Fibroblast of lung (primary cell): ENCODE results near the gene DIPK1B. TPM values are rescaled to one million over a fixed set of nuclear protein-coding genes. Genes with fewer than 3 reads are reported as not detected.

Experiments used
- DNase-seq, 2 donors: peaks; one replicate each; pipeline versions ENCODE4 v3.0.0 to v3.0.0-alpha.2; 2010; ENCODE audit warnings: low read depth in 2 of 2
- H2AFZ ChIP-seq: 2 replicates; pipeline ENCODE4 v1.5.1; 2012; ENCODE audit warnings: low read length, control low read depth, inconsistent platforms
- H3K27ac ChIP-seq: 2 replicates; pipeline ENCODE4 v1.5.1; 2011; ENCODE audit warnings: low read length, control low read depth; ENCODE audit not compliant: insufficient read depth
- H3K27me3 ChIP-seq: 2 replicates; pipeline ENCODE4 v1.5.1; 2011; ENCODE audit warnings: mild to moderate bottlenecking, low read length; ENCODE audit not compliant: control insufficient read depth, insufficient read depth
- H3K36me3 ChIP-seq: 2 replicates; pipeline ENCODE4 v1.5.1; 2011; ENCODE audit warnings: low read length; ENCODE audit not compliant: control insufficient read depth, insufficient read depth
- H3K4me1 ChIP-seq: 2 replicates; pipeline ENCODE4 v1.5.1; 2011; ENCODE audit warnings: low read length; ENCODE audit not compliant: control insufficient read depth, insufficient read depth; ENCODE audit errors: extremely low read depth
- H3K4me2 ChIP-seq: 2 replicates; pipeline ENCODE4 v1.5.1; 2011; ENCODE audit warnings: low read length, control low read depth; ENCODE audit not compliant: insufficient read depth; ENCODE audit errors: extremely low read depth
- H3K4me3 ChIP-seq, 4 experiments: fragments of 200-600 bp in 1 of 4; sonication (generic) in 1 of 4; replicated peaks in 1 of 4; 2 replicates each; pipeline ENCODE4 v1.5.1; 2011 to 2016; ENCODE audit warnings: low read length in 4 of 4, low read depth in 3 of 4, mild to moderate bottlenecking in 3 of 4, control low read depth in 2 of 4, inconsistent platforms in 1 of 4, mixed read lengths in 1 of 4; ENCODE audit not compliant: insufficient read depth in 1 of 4; ENCODE audit errors: control extremely low read depth in 1 of 4
- H3K79me2 ChIP-seq: 2 replicates; pipeline ENCODE4 v1.5.1; 2012; ENCODE audit warnings: mild to moderate bottlenecking, low read length, inconsistent platforms; ENCODE audit not compliant: control insufficient read depth, insufficient read depth
- H3K9ac ChIP-seq: 2 replicates; pipeline ENCODE4 v1.5.1; 2011; ENCODE audit warnings: mild to moderate bottlenecking, low read length, control low read depth; ENCODE audit not compliant: insufficient read depth
- H3K9me3 ChIP-seq: 2 replicates; pipeline ENCODE4 v1.5.1; 2012; ENCODE audit warnings: low read depth, low read length; ENCODE audit not compliant: control insufficient read depth, insufficient read depth
- H4K20me1 ChIP-seq: 2 replicates; pipeline ENCODE4 v1.5.1; 2011; ENCODE audit warnings: low read length; ENCODE audit not compliant: control insufficient read depth, insufficient read depth; ENCODE audit errors: extremely low read depth
- CTCF ChIP-seq, 2 donors: IDR thresholded peaks in 1 of 2; conservative IDR thresholded peaks in 1 of 2; 1 replicate in 1 of 2; 2 replicates in 1 of 2; pipeline ENCODE4 v1.5.1; 2011 to 2012; ENCODE audit warnings: low read length in 2 of 2, control low read depth in 1 of 2, inconsistent platforms in 1 of 2, low read depth in 1 of 2, mild to moderate bottlenecking in 1 of 2
- EZH2 ChIP-seq: IDR thresholded peaks from 2 replicates; pipeline ENCODE4 v1.5.1; 2012; ENCODE audit warnings: low read length, control low read depth, mild to moderate bottlenecking; ENCODE audit errors: missing control alignments
- polyA plus RNA-seq, 2 donors: library from polyadenylated mRNA; depleted of rRNA in 1 of 2; stranded (reverse) in 1 of 2; unstranded in 1 of 2; fragments of >200 nt; gene quantifications; 2 replicates each; pipeline ENCODE4 v1.2.1, GENCODE V29; 2011 to 2012; ENCODE audit warnings: missing spikeins in 1 of 2
- total RNA-seq: library from RNA; depleted of rRNA; stranded (reverse); fragments of >200 nt; gene quantifications from 2 replicates; pipeline ENCODE4 v1.2.1, GENCODE V29; 2014

Gene DIPK1B
- total and polyA plus RNA-seq, 2 donors (not counting 1 experiment from before 2014, with no cell fraction given): 0.16 to 0.33 TPM

GRCh38 chr9:136726118-136726517, 13.7 kb downstream of the DIPK1B start:
- Histone ChIP-seq H3K4me1 (peaks cover 16% of the 10 kb centered on the region), H2AFZ (no peak overlapping the region), H3K9me3 (no peaks in the 10 kb centered on the region), H3K4me3 (peak overlapping the region; percentile 75 to 98 (median 93)), H3K9ac (no peak overlapping the region), H3K36me3 (peaks cover 26% of the 10 kb centered on the region), H3K4me2 (peak overlapping the region; percentile 99), H3K27ac (no peak overlapping the region), H3K79me2 (peaks cover 43% of the 10 kb centered on the region), H3K27me3 (no peaks in the 10 kb centered on the region), H4K20me1 (no peaks in the 10 kb centered on the region)
- TF ChIP-seq EZH2: no peak
- TF ChIP-seq CTCF (conservative IDR thresholded peaks at IDR 0.05 in 1 of 2, IDR thresholded peaks at IDR 0.05 in 1 of 2; ENCODE audit: low read depth in 1 of 2, low read length in 2 of 2): no peak
- no peak for DNase-seq

- peak; percentile 19 to 38 for DNase-seq
- Histone ChIP-seq H3K4me2 (peak overlapping the region; percentile 99), H4K20me1 (no peaks in the 10 kb centered on the region), H3K9me3 (no peaks in the 10 kb centered on the region), H2AFZ (no peak overlapping the region), H3K4me1 (peaks cover 14% of the 10 kb centered on the region), H3K27ac (peak overlapping the region; percentile 79), H3K79me2 (peaks cover 43% of the 10 kb centered on the region), H3K36me3 (peaks cover 26% of the 10 kb centered on the region), H3K4me3 (peak overlapping the region; percentile 75 to 98 (median 93)), H3K27me3 (no peaks in the 10 kb centered on the region), H3K9ac (peak overlapping the region; percentile 24)
- TF ChIP-seq CTCF (conservative IDR thresholded peaks at IDR 0.05 in 1 of 2, IDR thresholded peaks at IDR 0.05 in 1 of 2; ENCODE audit: low read depth in 1 of 2, low read length in 2 of 2): peak in 1 of 2 donors; percentile 43
- TF ChIP-seq EZH2: no peak
Measured at GRCh38 chr9:136726631-136727191, 14.3 kb downstream of the DIPK1B start.

- Histone ChIP-seq H4K20me1 (no peaks in the 10 kb centered on the region), H3K9ac (peak overlapping the region; percentile 80), H3K4me1 (peaks cover 14% of the 10 kb centered on the region), H2AFZ (peak overlapping the region; percentile 64), H3K27me3 (no peaks in the 10 kb centered on the region), H3K9me3 (no peaks in the 10 kb centered on the region), H3K79me2 (peaks cover 43% of the 10 kb centered on the region), H3K36me3 (peaks cover 17% of the 10 kb centered on the region), H3K4me3 (peak overlapping the region; percentile 69 to 98 (median 86)), H3K4me2 (peak overlapping the region; percentile 49), H3K27ac (peak overlapping the region; percentile 63)
- TF ChIP-seq CTCF (conservative IDR thresholded peaks at IDR 0.05 in 1 of 2, IDR thresholded peaks at IDR 0.05 in 1 of 2; ENCODE audit: low read depth in 1 of 2, low read length in 2 of 2) (peak; percentile 59 to 70), EZH2 (no peak)
- peak; percentile 84 to 90 for DNase-seq
Measured at GRCh38 chr9:136728080-136728547, 15.7 kb downstream of the DIPK1B start.
